ENCODE measurements around the gene CDKN1C. TPM values are rescaled to one million over a fixed set of nuclear protein-coding genes. Genes with fewer than 3 reads are reported as not detected.

CDKN1C gene
- polyA plus RNA-seq, 1 of the 3 experiments (the other 2 are of a cell fraction), result 1.6 TPM

DNA sequence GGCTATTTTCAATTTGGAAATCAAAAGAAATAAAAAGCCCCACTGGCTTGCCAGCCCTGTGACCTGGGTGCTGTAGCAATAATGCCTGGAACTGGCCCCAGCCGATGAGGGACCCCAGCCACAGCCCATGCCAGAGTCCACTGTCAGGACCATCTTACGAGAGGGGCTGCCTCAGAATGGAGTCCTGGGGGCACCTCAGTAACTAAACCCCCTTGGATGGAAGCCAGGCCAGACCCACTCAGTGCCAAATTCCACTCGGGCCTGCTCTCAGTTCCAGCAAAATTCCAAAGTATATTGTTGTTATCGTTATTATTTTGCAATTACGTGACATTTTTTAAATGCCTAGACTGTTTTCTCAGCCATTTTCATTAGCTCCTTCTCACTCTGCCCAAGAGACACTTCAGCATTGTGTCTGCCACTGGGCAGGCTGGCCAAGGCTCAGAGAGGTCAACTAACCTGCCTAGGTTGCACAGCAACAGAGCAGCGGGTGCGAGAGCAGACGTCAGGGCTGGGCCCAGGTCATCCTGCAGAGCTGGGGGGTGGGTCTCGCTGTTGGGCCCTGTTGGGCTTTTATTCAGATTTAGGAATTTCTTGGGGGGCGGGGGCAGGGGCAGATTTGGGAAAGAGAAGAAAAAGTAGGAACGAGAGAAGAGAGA, 19.5 kb downstream of the CDKN1C start:
- no peaks in the 10 kb centered on the region for H3K9me2 ChIP-seq
- no peak overlapping the region for H3K9ac ChIP-seq
- H2AFZ ChIP-seq (ENCODE audit: low read depth), result no peak overlapping the region
- WGBS (ENCODE audit: low lambda C conversion rate), result 70% methylated on average over 11 of the region's 11 CpGs
- TF ChIP-seq SIN3A (IDR thresholded peaks at IDR 0.05; ENCODE audit: borderline replicate concordance, low read depth, low read length), result no peak
- no peaks in the 10 kb centered on the region for H3K79me2 ChIP-seq (ENCODE audit: insufficient read depth)
- no peaks in the 10 kb centered on the region for H3K36me3 ChIP-seq (replicated peaks in 1 of 2; ENCODE audit: control insufficient read depth in 1 of 2, insufficient read depth in 2 of 2, low read length in 1 of 2)
- no peak overlapping the region for H3K4me3 ChIP-seq (ENCODE audit: low read depth in 2 of 2, low read length in 1 of 2)
- no peak overlapping the region for H3K27ac ChIP-seq (ENCODE audit: low read depth in 2 of 2, low read length in 1 of 2)
- peaks cover 0 to 6% of the 10 kb centered on the region in 2 experiments; a peak in 1 of 4 replicates for H3K4me1 ChIP-seq (ENCODE audit: control insufficient read depth in 1 of 2, insufficient read depth in 2 of 2, low read depth in 1 of 2, low read length in 1 of 2)
- CTCF ChIA-PET, result interaction anchor here (1.1 kb wide), 1 partner anchor 26 kb away, joined by 3 read pairs; no protein-coding TSS in a partner anchor
- no peak for DNase-seq
- POLR2A ChIA-PET, result no interaction called here
- no peaks in the 10 kb centered on the region for H3K27me3 ChIP-seq (ENCODE audit: insufficient read depth)
- no peak overlapping the region for H3K4me2 ChIP-seq
- no peaks in the 10 kb centered on the region for H4K20me1 ChIP-seq (ENCODE audit: insufficient read depth)
- no peaks in the 10 kb centered on the region for H3F3A ChIP-seq (replicated peaks; ENCODE audit: insufficient read depth)
- H3K9me3 ChIP-seq, result no peaks in the 10 kb centered on the region

GRCh38 chr11:2864901-2865300, 20.7 kb downstream of the CDKN1C start:
- no peaks in the 10 kb centered on the region for H3K36me3 ChIP-seq (replicated peaks in 1 of 2; ENCODE audit: control insufficient read depth in 1 of 2, insufficient read depth in 2 of 2, low read length in 1 of 2)
- H3K27ac ChIP-seq (ENCODE audit: low read depth in 2 of 2, low read length in 1 of 2), result no peak overlapping the region
- H3K4me1 ChIP-seq (ENCODE audit: control insufficient read depth in 1 of 2, insufficient read depth in 2 of 2, low read depth in 1 of 2, low read length in 1 of 2), result peaks cover 0 to 3% of the 10 kb centered on the region in 2 experiments; a peak in 1 of 4 replicates
- no peaks in the 10 kb centered on the region for H3K9me2 ChIP-seq
- no peak for DNase-seq
- POLR2A ChIA-PET, result no interaction called here
- no peaks in the 10 kb centered on the region for H3K27me3 ChIP-seq (ENCODE audit: insufficient read depth)
- no peaks in the 10 kb centered on the region for H4K20me1 ChIP-seq (ENCODE audit: insufficient read depth)
- no peaks in the 10 kb centered on the region for H3K79me2 ChIP-seq (ENCODE audit: insufficient read depth)
- WGBS (ENCODE audit: low lambda C conversion rate), result 67% methylated on average over 10 of the region's 10 CpGs
- no peak overlapping the region for H3K9ac ChIP-seq
- CTCF ChIA-PET, result interaction anchor here (1.1 kb wide), 1 partner anchor 27 kb away, joined by 3 read pairs; no protein-coding TSS in a partner anchor
- H3F3A ChIP-seq (replicated peaks; ENCODE audit: insufficient read depth), result no peaks in the 10 kb centered on the region
- no peaks in the 10 kb centered on the region for H3K9me3 ChIP-seq
- no peak overlapping the region for H2AFZ ChIP-seq (ENCODE audit: low read depth)
- no peak for TF ChIP-seq EZH2phosphoT487 (IDR thresholded peaks at IDR 0.05; ENCODE audit: borderline replicate concordance, low read depth)
- TF ChIP-seq RFX5 (IDR thresholded peaks at IDR 0.05; ENCODE audit: low read length), result no peak
- TF ChIP-seq GATA2 (CRISPR knock-in tag; IDR thresholded peaks at IDR 0.05), result no peak
- TF ChIP-seq JUND (IDR thresholded peaks at IDR 0.05), result no peak
- TF ChIP-seq CHD2 (IDR thresholded peaks at IDR 0.05; ENCODE audit: low read length, partially characterized antibody), result no peak
- TF ChIP-seq FOSL2 (IDR thresholded peaks at IDR 0.05; ENCODE audit: borderline replicate concordance, low read depth), result no peak
- TF ChIP-seq EP300 (IDR thresholded peaks at IDR 0.05; ENCODE audit: borderline replicate concordance in 1 of 2, low read depth in 1 of 2, low read length in 1 of 2), result no peak
- TF ChIP-seq TCF12 (IDR thresholded peaks at IDR 0.05), result no peak
- no peak for TF ChIP-seq ELF1 (IDR thresholded peaks at IDR 0.05)
- TF ChIP-seq ZBTB33 (IDR thresholded peaks at IDR 0.05; ENCODE audit: borderline replicate concordance, low read depth), result no peak
- TF ChIP-seq TEAD4 (IDR thresholded peaks at IDR 0.05; ENCODE audit: borderline replicate concordance, insufficient read depth), result no peak
- no peak overlapping the region for H3K4me2 ChIP-seq
- no peak overlapping the region for H3K4me3 ChIP-seq (ENCODE audit: low read depth in 2 of 2, low read length in 1 of 2)

Data from SK-N-SH (cell line).